Epidermal melanocyte (primary cell): ENCODE measurements around the gene GPHN.

Experiments used
- DNase-seq: peaks from one replicate; pipeline ENCODE4 v3.0.0; 2011; ENCODE audit warnings: low spot score; ENCODE audit not compliant: insufficient read length

GPHN gene

DNA sequence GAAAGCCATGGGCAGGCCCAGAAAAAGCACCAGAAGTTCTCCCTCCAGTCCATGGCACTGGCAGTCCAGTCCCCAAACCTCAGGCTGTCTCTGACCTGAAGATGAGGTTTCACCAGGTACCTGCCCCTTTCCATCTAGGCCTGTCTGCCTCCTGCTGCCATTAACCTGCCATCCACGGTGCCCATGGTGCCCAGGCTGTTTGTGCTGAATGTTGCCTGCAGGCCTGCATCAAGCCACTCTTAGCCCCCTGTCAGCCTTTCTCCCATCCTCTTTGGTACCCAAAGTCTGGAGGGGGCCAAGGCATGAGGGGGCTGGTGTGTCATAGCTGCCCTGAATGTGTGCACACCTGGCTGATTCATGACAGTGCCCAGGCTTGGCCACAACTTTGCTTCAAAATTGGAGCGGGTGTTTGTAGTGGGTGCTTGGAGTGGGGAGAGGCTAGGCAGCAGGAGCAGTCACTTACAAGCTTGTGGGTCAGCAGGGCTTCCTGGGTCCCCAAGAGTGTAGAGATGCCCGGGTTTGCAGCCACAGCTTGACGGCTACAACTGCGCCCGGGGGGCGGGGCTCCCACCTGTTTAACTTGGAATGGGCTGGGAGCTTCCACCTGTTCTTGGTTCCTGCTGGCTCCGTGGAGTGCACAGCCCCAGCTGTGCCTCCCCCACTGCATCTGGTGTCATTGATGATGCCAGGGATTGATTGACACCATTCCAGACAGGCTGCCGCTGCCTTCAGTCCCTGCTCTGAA is 88.5 kb downstream of the GPHN start:
- no peak for DNase-seq

DNA sequence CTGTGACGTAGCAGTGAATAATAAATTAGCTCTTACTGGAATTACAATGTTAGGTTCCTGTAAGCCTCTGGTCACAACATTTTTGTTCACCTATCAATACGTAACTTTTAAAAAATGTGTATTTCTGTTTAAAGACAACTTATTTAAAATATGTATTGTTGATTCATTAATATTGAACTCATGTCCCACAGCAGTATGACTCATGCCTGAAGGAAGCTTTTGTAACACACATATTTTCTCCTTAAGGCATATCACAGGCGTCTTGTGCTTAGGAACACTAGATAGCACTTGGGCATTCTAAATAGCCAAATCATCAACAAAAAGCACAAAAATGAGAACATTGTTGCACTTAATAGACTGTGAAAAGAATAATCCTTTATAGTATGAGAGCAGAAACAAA is 92.5 kb downstream of the GPHN start:
- DNase-seq = no peak

DNA sequence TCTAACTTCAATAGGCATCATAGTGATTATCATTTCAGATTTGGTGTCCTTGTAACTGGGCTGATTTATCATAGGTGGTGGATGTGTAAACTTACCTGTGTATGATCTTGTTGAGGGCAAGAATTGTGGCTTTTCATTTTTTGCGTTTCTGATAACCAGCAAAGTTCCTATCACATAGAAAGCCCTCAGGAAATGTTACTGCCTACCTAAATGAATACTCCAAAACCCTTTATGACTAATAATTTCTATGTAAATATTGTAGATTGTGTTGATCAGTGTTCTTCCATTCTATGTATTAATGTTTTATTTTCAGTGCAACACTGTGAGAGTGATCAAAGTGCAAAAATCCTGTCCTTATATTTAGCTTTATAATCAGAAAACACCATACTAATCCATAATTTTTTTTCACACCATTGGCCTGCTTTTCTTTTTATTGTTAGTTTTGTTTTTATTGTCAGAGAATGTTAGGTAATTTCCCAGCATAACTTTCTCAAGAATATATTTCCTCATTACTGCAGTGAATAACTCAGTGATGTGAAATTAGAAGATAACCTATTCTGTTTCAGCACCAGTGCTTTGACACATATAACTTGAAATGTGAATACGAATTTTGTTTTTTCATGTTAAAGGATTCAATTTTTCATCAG is 94.1 kb downstream of the GPHN start:
- no peak for DNase-seq

DNA sequence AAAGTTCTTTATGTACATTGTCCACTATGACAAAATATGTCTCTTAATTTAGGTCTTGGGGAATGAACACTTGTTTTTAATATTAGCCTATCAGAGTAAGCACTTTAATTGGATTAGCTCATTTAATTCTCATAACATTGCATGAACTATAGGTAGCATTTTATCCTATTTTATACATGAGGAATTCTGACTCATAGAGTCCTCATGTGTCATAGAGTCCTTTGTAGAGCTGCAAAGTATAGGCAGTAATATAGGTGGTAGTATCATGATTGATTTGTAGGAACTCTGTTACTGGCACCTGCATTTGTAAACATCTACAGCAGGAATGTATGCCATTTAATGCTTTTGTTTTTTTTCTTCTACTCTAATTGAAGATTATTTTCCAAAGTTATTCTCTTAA is 96.0 kb downstream of the GPHN start:
- DNase-seq = no peak

DNA sequence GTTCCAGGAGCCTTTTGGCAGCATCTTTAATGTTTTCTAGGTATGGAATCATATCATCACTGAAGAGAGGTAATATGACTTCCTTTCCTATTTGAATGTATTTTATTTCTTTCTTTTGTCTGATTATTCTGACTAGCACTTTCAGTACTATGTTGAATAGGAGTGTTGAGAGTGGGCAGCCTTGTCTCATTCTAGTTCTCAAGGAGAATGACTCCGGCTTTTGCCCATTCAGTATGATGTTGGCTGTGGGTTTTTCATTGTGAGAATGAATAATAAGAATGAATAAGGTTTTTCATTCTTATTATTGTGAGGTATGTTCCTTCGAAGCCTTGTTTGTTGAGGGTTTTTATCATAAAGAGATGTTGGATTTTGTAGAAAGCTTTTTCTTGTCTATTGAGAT is 98.9 kb downstream of the GPHN start:
- DNase-seq = no peak

DNA sequence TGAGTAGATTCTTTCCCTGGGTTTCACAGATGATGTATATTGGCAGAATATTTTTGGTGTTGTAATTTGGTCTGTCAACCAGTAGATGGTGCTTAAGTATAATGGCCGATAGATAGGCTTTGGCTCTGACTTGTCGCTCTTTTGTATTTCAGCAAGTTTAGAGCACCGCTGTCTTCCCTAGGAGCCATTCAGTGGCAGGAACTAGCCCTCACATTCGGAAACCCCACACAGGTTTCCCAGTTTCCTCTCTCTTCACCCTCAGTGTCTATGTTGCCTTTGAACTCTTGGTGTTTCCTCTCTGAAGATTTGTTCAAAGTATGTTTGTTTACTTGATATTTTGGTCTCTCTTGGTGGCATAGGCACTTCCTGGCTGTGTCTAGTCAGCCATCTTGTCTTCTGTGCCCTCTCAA is 102.2 kb downstream of the GPHN start:
- no peak for DNase-seq

DNA sequence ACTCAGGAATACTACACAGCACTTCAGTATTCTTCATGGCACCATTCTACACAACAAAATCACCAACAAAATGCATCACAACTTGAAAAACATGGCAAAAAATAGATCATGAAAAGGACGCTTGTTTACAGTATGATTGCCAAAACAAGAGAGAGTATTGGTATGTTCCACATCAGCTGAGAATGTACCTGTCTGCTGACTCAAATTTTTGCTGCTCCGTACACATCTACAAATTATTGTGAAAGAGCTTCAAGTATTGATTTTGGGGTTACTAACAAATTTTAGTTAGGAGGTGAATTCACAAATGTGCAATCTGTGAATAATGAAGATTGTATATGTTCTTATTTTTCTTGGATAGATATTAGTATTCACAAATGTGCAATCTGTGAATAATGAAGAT is 105.4 kb downstream of the GPHN start:
- DNase-seq = no peak

DNA sequence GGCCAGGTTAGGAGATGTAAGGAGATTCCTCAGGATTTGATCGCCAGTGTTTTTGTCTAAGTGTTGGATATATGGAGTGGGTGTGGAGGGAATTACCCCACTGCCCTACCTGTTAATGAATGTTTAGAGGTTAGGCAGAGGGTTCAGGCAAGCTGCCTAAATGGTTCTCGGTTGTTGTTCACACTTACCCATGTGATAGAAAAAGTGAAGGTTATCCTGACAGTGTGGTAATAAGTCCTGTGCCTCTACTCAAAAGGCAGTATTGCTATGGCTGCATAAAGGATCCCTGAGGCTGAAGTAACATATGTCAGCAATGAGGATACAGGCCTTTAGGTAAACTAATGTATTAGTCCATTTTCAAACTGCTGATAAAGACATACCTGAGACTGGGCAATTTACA is 112.0 kb downstream of the GPHN start:
- no peak for DNase-seq

DNA sequence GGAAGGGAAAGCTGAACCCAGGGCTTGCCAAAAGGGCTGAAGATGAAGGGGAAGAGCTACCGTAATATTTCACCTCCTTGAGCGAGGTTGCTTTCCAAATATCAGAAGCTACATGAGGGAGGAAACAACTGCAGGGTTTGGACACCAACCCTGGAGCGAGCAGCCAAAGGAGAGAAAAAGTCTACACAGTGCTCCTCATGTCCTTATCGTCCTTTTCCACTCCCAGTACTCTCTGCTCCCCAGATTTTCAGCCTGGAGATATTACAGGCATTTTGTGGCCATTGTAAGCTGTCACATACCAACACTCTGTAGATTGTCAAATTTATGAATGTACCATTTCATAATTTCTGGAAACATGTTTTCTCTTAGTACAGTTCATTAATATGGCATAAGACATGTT is 115.9 kb downstream of the GPHN start:
- DNase-seq = no peak

DNA sequence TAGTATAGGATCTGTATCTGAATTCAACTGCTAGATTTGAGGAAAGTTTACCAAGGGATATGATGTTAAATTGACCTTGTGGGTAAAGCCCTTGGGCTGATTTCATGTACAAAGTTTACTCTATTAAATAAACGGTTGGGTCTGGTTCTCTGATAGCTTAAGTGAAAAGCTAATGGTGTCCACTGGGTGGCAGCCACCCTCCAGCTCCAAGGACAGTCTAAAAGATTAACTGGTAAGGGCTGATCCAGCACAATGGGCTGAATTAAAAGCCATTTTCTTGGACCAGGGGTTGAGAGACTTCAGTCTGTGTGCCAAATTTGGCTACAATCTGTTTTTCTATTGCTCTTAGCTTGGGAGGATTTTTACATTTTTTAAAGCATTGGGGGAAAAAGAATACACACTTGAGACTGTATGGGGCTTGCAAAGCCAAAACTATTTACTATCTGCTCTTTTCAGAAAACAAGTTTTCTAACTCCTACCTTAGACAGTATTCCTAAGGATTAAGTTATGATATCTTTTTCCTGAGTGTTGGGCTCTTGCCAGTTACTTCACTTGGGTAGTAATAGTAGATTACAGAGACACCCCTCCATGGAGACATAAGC is 116.5 kb downstream of the GPHN start:
- DNase-seq = peak; percentile 43

DNA sequence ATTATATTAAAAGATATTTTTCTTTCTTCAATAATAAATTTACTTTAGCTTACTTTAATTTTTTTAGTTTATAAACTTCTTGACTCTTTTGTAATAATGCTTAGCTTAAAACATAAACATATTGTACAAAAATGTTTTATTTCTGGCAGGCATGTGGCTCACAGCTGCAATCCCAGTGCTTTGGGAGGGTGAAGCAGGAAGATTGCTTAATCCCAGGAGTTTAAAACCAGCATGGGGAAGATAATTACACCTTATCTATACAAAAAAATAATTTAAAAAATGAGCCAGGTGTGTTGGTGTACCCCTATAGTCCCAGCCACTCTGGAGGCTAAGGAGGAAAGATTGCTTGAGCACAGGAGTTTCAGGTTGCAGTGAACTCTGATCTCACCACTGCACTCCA is 120.7 kb downstream of the GPHN start:
- no peak for DNase-seq

DNA sequence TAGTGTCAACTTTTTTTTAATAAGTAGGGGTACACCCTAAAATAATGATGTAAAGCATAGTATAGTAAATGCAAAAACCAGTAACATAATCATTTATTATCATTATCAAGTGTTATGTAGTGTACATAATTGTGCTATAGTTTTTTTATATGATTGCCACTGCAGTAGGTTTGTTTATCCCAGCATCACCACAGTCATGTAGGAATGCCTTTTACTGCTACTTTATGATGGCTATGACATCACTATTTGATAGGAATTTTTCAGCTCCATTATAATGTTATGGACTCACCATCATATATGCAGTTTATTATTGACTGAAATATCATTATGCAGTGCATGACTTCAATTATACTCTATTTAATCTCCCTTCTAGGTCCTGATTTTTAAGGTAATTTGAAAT is 121.6 kb downstream of the GPHN start:
- no peak for DNase-seq

DNA sequence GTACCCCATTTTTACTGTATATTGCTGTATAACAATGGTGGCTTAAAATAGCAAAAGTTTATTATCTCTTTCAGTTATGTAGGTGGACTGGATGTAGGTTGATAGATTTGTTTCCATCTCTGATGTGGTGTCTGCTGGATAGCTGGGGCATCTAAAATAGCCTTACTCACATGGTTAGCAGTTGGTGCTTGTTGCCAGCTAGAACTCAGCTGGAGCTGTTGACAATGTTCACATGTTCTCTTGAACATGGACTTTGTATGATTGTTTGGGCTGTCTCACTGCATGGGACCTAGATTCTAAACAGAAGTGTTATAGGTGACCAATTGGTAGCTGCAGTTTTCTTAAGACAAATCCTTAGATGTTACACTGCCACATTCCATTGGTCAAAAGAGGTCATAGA is 126.9 kb downstream of the GPHN start:
- no peak for DNase-seq

DNA sequence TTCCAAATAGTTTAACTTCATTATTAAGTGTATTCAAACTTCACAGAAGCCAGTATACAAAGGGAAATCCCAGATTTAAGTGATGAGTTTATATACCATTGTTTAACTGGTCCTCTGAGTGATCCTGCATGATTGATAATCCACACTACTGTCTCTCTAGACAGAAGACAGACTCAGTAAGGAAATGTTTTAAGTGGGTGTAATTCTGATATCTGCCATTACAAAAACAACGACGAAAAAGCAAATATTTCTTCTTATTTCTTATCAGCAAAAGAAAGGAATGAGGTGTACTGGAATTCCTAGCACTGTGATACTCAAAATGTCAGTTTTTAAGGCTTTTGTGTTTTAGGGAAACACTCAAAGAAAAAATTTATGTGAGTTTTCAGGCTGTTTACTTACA is 127.5 kb downstream of the GPHN start:
- DNase-seq = no peak

DNA sequence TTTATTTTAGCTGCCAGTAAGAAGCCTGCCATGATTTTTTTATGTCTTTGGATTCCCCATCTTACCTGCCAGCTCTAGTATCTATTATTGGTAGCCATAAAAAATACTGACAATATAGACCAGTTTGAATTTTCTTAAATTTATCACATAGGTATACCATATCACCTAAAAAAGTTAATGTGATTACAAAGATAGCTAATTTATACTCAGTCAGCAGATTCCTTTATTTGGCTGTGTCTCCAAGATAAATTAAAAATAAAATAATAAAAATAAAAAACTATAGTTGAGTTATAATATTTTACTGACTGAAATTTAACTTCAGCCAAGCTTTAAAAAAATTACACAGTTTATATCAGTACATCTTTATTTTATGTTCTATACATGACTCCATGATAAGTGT is 128.3 kb downstream of the GPHN start:
- no peak for DNase-seq

DNA sequence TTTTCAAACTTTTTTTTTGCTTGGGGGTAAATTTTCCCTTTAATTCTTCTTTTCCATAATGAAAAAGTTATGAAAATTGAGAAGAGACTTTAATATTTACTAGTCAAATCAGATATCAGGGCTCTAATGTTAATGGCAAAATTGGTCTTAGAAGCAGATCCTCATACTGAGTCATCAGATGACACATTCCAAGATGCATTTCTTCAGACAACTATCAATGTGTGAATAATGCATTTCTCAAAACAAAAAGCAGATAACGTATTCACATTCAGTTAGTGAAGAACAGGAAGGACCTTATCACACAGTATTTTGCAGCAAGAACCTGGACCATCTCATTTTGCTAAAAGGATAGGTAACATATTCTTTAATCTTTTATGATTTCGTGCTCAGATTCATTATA is 130.7 kb downstream of the GPHN start:
- DNase-seq = no peak

DNA sequence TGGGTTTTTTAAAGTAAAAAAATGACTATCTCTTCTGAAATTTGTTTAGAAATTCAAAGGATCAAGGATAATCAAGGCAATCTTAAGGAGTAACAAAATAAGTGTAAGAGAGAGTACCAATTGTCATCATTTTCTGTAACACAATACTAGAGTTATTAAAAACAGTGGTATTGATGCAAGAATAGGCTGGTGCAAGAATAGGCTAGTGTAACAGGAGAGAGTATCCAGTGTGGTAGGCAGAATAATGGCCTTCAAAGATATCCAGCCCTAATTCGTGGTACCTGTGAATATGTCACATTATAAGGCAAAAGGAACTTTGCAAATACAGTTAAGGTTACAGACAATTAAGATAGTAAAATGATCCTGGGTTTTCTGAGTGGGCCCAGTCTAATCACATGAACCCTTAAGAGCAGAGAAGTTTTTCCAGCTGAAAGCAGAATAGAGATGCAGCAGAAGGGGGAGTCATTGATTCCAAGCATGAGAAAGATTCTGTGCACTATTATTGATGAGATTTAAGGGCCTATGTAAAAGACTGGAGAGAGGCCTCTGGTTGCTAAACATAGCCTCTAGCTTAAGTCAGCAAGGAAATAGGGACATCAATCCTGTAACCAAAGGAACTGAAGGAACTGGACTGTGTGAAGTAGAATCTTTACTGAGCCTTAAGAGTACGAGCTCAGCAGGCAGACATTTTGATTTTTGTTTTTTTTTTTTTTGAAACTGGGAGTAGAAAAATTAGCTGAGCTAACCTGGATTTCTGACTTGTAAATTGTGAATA is 134.1 kb downstream of the GPHN start:
- no peak for DNase-seq

DNA sequence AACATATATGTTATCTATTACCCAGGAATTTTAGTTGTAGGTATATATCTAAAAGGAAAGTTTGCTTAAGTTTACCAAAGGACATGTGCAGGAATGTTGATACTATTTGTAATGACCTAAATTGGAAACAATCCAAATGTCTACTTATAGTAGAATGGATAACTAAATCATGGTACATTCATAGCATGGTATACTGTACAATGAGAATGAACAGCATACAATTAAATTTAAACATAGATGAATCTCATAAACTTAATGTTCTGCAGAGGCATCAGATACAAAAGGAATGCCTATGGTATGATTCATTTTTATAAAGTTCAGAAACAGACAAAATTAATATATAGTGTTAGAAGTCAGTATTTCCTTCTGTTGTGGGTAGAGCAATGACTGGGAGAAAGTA is 135.4 kb downstream of the GPHN start:
- no peak for DNase-seq

DNA sequence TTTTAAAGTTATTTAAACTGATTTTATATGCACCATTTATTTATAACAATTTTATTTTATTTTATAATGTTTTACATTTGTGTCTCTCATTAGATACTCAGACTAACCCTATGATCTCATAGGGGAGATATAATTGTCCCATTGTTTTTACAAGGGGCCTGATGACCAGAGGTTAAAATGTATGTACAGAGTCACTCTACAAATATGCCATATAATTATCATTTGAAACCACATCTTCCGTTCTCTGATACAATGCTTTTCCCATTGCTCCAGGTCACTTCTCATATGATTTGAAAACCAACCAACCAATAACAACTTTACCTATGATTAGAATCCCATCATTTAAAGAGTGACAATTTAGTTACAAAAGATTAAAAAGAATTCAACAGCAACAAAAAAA is 137.8 kb downstream of the GPHN start:
- DNase-seq = no peak

DNA sequence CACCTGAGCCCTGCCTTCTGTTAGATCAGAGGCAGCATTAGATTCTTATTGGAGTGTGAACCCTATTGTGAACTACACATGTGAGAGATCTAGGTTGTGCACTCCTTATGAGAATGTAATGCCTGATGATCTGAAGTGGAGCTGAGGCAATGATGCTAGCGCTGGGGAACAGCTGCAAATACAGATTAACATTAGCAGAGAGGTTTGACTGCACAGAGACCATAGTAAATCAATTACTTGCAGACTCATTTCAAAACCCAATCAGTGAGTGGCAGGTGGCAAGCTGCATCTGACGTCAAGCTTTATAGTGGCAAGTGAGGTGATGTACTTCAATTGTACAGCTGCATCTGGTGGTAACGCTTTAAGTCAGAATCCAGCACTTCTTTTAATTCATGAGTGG is 141.6 kb downstream of the GPHN start:
- DNase-seq = no peak

DNA sequence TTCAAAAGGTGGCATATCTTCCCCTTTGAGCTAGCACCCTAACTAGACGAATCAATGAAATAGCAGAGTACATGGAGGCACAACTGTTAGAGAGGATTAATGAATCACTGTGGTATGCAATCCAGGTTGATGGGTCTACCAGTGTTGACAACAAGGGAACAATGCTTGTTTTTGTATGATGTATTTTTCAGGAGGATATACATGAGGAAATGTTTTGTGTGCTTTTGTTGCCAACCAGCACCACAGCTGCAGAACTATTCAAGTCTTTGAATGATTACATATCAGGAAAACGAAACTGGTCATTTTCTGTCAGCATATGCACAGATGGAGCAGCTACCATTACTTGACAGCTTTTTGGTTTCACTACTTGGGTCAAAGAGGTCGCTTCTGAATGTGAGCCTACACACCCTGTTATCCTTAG is 142.6 kb downstream of the GPHN start:
- DNase-seq = no peak

DNA sequence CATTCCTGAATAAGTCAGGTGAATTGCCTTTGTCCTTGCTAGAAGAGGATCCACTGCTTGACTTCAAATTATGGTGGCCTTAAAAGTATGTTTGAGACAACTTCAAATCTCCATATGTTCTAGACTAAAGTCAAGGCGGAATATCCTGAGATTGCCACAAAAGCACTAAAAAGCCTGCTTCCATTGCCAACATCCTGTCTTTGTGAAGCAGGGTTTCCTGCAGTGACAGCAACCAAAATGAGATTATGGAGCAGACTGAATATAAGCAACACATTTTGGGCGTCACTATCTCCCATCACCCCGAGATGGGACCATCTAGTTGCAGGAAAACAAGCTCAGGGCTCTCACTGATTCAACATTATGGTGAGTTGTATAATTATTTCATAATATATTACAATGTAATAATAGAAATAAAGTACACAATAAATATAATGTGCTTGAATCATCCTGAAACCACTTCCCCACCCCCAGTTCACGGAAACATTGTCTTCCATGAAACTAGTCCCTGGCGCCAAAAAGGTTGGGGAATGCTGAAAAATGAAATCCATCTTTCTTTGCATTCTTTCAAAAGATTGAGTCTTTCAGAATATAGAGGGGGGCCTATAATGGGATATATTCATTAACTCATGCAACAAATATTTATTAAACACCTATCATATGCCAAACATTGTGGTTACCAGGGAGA is 143.7 kb downstream of the GPHN start:
- no peak for DNase-seq
